Fibroblast of peridontal ligament (primary cell): ENCODE measurements around the gene MAP3K7CL.

Source experiments
- DNase-seq: peaks from one replicate; pipeline ENCODE4 v3.0.0-alpha.2; 2010; ENCODE audit errors: extremely low read depth

MAP3K7CL gene

DNA sequence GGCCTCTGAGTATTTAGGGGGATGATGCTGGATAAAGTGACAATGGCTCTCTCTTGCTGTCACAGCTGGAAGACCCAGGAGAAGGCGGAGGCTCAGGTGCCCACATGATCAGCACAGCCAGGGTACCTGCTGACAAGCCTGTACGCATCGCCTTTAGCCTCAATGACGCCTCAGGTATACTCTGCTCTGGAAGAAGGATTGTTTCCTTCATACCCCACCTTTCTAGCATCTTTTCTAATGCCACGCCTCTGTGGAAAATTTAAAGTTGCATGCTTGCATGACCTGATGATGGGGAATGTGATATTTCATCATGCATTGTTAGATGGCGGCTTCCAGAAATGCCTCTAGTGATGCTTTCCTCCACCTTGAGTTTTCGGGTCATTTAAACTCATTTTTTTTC lies 2.8 kb downstream of the MAP3K7CL start:
- no peak for DNase-seq

DNA sequence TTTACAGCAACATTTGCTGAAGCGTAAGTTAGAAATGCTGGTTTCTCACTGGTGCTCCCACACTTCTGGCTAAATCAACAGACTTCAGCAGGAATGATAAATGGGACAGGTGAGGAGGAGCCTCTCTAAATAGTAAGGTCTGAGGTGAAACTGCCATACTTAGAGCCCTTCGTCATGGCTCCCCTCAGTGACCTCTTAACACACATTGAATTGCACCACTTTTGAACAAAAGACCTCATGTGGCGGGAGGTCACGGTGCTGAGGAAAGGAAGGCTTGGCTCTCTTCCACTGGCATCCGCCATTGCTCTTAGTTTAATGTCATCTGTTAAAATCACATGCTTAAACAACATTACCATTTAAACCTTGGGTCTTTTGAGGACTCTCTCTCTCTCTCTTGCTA lies 3.4 kb downstream of the MAP3K7CL start:
- no peak for DNase-seq

DNA sequence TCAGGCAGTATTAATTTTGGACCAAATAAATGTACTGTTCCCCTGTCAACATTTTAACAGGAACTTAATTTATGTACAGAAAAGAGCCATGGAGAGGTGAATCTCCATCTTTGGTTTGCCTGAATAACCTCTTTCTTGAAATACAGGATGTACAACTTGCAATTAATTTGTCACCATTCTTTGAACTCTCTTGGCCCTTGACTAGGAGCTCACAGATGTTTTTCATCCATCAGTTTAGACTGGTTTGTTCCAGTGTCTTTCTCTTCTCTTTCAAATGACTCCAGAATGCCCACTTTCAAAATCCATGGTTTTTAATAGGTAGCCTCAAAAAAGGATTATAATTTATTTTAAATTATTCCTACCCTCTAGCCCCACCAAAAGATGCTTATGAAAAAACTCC lies 5.0 kb downstream of the MAP3K7CL start:
- DNase-seq, result no peak

DNA sequence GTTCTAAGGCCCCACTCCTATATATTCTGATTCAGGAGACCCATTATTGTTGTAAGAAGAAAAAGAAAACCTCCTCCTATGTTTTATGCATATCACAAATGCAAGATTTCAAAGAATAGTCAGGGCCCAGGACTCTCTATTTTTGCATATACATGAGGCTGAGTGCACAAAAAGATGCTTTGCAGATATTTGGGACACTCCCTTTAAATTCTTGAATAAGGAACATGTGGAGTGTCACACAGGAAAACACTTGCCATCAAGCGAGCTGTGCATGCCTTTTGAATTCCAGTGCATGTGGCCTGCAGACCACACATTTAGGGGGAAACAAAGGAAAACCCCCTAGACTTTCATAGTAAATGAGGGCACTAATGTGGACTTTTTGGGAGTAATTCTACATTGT lies 5.6 kb downstream of the MAP3K7CL start:
- DNase-seq, result no peak

DNA sequence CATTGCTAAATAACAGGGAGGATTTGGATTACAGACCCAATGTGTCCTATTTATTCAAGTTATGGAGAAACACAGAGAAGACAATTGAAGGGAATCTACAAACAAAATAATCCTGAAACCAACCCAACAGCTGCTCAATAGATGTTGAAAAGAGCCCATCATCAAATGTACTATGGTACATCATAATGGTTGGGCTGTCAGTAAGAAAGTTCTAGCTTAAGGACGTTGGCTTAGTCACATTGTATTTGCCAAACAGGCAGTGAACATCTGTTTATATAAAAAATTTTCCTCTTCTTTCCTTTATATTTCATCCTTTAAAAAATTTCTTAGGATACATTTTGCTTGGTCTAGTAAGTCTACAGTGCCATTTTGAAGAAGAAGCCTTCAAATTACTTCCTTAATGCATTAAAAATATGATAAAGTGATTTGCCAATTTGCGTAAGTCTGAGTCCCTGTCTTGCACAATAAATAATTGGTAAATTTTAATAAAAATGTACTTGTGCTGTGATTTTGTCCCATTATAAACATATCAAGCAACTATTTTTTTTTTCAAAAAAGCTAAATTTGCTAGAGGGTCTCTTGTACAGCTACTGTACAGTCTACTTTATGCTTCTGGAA lies 14.4 kb downstream of the MAP3K7CL start:
- DNase-seq, result peak; percentile 58

DNA sequence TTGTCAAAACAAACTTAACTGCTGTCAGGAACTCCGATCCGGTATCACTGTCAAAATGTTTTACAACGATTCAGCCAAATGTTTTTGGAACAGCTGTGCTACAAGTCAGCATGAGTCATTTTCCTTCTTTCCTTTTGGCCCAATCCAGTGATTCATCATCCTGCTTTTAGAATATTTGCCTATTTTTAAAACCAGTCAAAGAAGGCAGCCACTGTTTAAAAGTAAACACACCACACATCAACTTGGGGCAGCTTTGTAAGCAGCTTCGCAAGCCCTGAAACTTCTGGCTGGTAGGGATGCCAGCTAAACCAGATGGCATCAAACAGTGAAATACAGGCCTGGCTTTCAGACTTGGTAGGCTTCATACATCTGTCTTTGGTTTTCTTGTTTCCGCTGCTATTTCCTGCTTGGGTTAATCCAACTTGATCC lies 14.9 kb downstream of the MAP3K7CL start:
- peak; percentile 96 for DNase-seq

DNA sequence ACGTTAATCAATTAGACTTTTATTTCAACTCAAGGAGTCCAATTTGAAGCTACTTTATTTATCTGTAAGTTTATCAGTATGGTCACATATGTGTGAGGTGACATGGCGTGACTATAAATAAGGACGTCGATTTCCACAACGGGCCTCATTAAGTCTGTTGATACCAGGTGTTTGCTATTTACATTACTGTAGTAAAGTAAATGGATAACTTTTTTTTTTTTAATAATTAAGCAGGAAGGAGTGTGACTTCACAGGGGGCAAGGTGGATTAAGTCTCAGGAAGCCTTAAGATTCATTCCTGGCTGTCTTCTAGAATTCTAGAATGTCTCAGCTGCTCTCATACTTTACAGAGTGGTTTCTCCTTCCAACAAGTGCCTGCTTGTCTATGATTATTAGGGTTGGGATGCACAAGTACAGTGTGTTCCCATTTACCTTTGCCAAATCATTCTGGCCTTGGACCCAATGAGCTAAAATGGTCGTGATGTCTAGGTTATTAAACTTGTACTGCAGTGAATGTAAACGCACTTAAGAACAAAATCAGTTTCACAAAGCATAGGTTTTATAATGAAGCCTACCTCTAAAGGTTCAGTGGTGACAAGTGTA lies 15.5 kb downstream of the MAP3K7CL start:
- no peak for DNase-seq

DNA sequence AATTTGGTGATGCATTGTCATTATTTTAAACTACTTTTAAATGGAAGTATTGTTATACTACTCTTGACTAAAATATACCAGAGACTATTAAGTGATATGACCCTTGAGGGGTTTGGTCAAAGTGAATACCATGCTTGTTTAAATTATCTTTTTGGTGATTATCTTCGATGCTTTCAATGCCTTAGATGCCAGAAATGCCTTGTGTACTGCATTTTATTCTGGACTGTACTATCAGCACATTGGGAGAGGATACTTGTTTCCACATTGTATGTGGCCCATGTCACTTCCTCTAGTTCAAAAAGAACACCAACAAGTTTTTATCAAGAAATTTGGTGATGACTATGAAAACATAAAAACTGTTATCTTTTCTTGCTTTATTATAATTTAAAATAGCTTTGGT lies 16.3 kb downstream of the MAP3K7CL start:
- DNase-seq, result no peak

DNA sequence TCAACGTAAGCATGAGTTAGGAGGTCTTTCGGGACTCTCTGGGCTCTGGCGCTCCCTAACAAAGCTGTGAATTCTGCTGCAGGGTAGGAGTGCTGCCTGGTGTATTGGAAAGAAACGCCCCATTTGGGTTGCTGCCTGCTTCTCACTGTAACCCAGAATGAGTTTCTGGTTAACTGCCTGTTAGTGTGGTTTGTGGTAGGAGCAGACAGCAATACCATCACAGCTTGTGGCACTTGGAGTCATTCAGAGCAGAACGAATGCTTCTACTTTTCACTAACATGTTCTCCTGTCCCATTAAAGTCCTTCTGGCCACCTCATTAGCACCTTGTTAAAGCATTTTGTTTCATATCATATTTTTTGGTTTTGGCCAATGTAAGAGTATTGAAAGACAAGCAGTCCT lies 18.1 kb downstream of the MAP3K7CL start:
- DNase-seq, result peak; percentile 93

DNA sequence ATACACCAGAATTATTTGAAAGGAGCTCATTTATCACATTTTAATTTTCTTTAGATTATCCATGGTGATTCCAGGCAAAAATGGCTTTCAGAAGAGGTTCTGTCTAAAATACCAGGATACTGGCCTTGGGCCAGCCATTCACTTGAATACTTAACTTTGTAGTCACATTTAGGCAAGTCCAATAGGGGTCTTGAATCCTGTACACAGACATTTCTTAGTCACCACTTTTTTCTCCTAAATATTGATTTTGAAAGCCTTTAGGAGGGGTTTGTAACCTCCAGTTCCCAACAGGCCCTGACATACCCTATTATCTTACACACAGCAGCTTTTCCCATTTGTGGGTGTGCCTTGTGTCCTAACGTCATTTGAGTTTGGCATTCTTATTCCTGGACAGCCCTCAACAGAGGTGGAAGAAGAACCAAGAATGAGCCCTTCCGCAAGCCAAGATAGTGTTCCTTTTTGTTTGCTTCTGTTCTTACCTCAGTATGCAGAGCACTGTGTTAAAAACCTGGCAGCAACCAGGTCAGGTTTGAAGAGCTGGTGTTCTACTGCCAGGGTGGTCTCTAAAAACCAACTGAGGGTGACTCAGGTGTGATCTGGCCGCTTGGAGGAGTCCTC lies 19.5 kb downstream of the MAP3K7CL start:
- DNase-seq, result peak; percentile 64

DNA sequence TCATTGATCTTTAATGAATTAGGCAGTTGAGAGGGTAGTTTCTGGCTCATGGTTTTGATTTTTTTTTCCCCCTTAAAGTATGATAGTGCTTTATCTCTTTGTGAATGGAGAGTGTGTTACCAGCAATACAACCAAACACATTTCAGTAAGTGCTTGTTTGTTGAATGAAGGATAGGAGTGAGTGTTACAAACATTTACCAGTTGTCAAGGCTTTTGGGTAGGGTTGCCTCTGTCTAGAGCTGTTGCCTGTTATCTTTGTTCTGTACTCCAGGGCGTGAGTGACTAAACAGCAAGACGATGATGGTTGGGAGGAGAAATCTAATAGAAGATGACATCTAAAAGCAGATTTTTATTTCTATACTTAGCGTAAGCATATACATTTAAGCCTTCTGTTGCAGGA lies 21.5 kb downstream of the MAP3K7CL start:
- DNase-seq, result no peak

DNA sequence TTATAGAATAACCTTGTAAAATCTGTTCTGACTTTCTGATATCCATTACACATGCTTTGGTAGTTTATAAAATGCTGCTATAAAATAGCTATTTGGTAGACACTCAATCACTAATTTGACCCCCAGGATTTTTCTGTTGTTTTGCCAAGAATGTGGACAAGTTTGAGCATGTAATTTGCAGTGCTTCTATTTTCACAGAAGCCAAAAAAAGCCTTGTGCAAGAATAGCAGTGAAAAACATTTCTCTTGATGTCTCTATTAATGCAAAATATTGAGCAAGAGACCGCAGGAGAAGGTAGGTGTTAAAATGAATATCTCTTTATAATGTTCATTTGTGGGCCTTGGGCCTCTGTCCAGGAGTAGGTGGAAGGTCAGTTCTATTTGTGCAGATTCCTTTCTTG lies 22.5 kb downstream of the MAP3K7CL start:
- peak; percentile 49 for DNase-seq

DNA sequence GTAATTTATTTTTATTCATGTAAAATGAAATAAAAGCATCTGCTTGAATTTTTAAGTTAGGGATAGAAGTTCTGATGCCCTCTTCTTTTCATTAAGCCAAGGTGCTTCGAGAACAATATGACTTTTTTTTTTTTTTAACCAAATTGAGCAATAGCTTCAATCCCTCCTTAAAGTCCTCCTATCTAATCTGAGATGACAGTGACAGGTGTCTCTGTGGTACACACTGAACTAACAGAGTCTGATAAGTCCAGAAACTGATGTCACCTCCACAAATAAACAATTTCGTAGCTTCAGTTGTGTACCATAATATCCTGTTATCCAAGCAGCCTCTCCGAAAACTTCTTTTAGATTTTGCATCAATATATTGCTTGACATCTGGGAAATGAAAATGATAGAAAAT lies 23.8 kb downstream of the MAP3K7CL start:
- no peak for DNase-seq

DNA sequence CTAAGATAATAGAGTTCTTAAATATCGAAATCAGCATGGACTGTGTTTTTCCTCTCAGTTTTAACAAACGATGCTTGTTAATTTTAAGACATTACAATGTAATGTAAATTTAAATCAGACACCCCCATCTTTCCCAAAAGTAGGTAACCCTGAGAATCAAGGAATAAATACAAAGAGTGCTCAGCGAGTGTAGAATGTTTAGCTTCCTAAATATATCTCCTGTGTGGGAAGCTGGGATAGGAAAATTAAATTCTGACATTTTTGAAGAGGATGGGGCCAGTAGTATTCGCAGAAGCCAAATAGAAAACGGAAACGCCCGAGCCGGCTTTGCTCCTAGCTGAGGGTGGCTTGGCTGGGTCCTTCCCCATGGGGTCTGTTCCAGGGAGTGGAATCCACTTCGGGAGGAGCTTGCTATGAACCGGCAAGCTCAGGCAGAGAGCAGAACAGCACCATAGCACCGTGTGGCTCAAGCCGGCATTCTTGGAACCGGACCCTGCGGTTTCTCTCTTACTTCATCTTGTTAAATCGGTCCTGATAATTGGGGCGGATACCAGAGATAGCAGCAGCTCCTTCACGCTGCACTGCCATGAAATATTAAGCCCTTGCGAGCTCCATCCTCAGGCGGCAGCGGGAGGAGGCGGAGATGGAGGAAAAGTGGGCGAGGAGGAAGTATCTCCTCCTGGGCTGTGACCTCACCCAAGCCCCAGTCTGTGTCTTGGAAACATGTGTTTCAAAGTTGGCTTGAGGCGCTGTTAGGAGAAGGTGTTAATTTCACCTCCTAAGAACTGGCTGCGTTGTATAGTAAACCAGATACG lies 24.9 kb downstream of the MAP3K7CL start:
- peak; percentile 83 for DNase-seq

DNA sequence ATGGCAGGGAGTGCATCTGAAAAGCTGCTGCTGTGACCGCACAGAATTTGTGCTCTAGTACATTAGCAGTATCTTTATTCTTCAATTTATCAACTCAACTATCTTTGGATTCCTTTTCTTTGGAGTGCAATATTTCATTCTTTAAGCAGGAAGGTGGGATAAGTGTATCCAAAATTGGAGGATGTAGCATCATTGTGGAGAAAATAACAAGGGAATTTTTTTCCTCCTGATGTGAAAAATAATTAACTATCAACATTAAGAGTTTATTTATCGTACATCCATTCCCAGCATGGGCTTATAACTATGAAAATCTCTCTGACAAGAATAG lies 25.5 kb downstream of the MAP3K7CL start:
- DNase-seq, result no peak

DNA sequence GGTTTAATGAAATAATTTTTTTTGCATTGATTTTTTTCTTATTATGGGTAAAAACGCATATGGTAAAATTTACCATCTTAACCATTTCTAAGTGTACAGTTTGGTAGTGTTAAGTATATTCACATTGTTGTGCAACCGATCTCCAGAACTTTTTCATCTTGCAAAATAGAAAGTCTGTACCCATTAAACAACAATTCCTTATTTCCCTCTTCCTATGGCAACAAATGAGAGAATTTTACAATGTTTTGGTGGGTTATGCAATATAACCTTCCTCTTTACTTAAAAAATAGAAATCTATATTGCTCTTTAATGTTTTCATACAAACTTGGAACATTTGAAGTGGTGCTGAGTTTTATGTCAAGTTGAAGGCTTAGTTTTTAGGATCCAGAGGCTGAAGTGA lies 26.6 kb downstream of the MAP3K7CL start:
- no peak for DNase-seq

DNA sequence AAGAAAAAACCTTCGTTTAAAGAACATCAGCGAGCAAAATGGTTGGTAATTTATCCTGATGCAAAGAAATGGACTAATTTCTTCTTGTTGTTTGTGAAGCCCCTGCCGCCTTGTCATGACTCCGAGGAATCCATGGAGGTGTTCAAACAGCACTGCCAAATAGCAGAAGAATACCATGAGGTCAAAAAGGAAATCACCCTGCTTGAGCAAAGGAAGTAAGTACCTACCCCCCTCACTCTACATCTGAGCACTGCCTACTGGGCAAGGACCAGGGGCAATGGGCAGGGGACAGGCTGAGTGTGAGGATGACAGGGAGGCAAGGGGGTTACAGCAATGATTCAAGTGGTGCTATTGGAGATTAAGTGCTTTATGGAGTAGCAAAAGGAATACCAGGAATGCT lies 29.4 kb downstream of the MAP3K7CL start:
- DNase-seq, result no peak

DNA sequence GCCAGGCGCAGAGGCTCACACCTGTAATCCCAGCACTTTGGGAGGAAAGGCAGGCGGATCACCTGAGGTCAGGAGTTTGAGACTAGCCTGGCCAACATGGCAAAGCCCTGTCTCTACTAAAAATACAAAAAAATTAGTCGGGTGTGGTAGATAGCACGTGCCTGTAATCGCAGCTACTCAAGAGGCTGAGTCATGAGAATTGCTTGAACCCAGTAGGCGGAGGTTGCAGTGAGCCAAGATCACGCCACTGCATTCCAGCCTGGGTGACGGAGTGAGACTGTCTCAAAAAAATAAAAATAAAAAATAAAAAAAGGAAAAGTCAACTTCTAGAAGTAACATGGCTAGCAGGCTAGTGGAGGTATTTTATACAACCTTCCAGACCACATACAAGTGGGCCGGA lies 32.4 kb downstream of the MAP3K7CL start:
- DNase-seq, result peak; percentile 91

DNA sequence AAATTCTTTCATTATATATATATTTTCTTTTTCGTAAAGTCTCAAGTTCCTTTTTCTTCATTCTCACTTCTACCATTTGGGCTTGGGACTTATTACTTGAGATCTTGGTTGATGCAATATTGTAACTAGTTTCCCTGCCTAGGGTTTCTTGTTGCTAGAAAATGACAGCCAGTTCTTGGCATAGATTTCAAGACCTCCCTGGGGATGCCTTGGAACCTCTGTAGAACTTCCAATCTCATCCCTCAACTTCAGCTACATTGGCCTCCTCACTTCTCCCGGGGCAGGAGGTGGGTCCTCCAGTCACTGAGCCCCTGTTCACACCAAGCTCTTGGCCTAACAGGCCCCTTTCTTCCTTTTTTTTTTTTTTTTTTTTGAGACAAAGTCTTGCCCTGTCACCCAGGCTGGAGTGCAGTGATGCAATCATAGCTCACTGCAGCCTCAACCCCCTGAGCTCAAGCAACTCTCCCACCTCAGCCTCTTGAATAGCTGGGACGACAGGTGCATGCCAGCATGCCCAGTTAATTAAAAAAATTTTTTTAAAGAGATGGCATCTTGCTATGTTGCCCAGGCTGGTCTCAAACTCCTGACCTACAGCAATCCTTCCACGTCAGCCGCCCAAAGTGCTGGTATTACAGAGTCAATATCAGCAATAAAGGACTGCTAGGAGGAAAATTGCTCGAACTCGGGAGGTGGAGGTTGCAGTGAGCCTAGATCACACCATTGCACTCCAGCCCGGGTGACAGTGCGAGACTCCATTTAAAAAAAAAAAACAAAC lies 33.1 kb downstream of the MAP3K7CL start:
- peak; percentile 67 for DNase-seq

DNA sequence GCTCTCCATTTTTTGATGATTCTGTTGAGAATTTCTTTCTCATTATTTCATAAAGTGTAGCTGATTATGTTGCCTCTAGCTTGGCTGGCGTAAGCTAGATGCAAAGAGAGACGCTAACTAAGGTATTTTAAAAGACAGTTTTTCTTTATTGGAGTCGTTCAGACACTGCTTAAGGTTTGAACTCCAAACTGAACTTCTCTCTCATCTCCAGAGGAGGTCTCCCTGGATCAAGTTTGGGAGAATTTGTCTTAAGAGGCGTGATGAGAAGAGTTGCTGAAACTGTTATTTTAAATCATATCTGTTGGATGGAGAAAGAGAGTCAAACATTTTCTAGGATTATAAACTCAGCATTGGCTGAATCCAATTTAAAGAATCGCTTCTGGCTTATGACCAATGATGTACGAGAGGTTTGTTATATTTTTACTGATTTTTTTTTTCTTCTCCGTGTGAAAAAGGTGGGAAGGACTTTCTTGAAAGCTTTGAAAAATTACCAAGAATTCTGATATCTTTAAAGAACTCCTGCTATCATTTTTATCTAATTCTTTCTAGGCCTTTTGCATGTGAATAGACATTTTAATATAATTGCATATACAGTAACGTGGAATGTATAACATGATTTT lies 34.0 kb downstream of the MAP3K7CL start:
- peak; percentile 94 for DNase-seq

DNA sequence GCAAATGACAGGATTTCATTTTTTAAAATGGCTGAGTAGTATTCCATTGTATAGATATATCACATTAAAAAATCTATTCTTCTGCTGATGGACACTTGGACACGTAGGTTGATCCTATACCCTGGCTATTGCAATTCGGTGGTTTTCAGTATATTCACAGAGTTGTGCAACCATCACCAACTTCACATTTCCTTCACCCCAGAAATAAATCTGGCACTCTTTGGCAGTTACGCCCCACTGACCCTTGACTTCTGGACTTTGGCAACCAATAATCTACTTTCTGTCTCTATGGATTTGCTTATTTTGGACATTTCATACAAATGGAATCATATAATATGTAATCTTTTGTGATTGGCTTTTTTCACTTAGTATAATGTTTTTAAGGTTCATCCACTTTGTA lies 35.9 kb downstream of the MAP3K7CL start:
- DNase-seq, result no peak

DNA sequence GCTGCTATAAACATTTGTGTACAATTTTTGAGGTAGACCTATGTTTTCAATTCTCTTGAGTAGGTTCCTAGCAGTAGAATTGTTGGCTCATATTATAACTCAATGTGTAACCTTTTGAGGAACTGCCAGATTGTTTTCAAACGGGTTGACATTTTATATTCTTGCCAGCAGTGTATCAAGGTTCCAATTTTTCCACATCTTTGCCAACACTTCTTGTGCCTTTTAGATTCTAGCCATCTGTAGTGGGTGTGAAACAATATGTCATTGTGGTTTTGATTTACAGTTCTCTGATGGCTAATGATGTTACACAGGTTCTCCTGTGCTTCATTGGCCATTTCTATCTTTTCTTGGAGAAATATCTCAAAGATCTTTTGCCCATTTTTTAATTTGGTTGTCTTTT lies 36.4 kb downstream of the MAP3K7CL start:
- no peak for DNase-seq
